Adrenal gland (tissue), 12 donors: ENCODE results near the gene GPC1. TPM values are rescaled to one million over a fixed set of nuclear protein-coding genes. Genes with fewer than 3 reads are reported as not detected.
A peak's percentile ranks its signal among the peaks of the same experiment; 100 is the strongest.

ENCODE experiments used
- DNase-seq, 7 donors: peaks; one replicate each; pipeline ENCODE4 v3.0.0-alpha.2; 2019 to 2020
- H3K27ac ChIP-seq, 5 donors: fragments of 200-600 bp; sonication (generic) in 4 of 5; 1 replicate in 3 of 5; 2 replicates in 2 of 5; pipeline versions ENCODE4 v1.5.1 to v1.8.0; 2016 to 2020; ENCODE audit warnings: mild to moderate bottlenecking in 1 of 5
- H3K27me3 ChIP-seq: fragments of 200-600 bp; 2 replicates; pipeline ENCODE4 v1.8.0; 2021
- H3K36me3 ChIP-seq, 2 donors: fragments of 200-600 bp; replicated peaks in 1 of 2; 1 replicate in 1 of 2; 2 replicates in 1 of 2; pipeline versions ENCODE4 v1.5.1 to v1.8.0; 2018 to 2022
- H3K4me1 ChIP-seq, 2 donors: fragments of 200-600 bp; replicated peaks in 1 of 2; 1 replicate in 1 of 2; 2 replicates in 1 of 2; pipeline versions ENCODE4 v1.5.1 to v1.8.0; 2018 to 2021
- H3K4me3 ChIP-seq, 4 donors: fragments of 200-600 bp; sonication (generic) in 3 of 4; one replicate each; pipeline ENCODE4 v1.5.1; 2016 to 2018
- H3K9me3 ChIP-seq, 3 donors: fragments of 200-600 bp; sonication (generic) in 1 of 3; replicated peaks in 1 of 3; 1 replicate in 2 of 3; 2 replicates in 1 of 3; pipeline versions ENCODE4 v1.5.1 to v1.8.0; 2016 to 2021
- POLR2A ChIP-seq, 2 donors: fragments of 450-650 bp; IDR thresholded peaks; one replicate each; pipeline ENCODE4 v1.6.1; 2017; ENCODE audit warnings: antibody characterized with exemption in 2 of 2, mild to moderate bottlenecking in 2 of 2, moderate library complexity in 1 of 2
- WGBS, 4 donors: extraction: QIAGEN DNeasy Blood & Tissue Kit in 2 of 4; methylation state at CpG; one replicate each; pipeline versions ENCODE4 v1.1.5 to v1.1.7; 2013 to 2017; 5-methylcytosine and 5-hydroxymethylcytosine counted together
- intact Hi-C, 2 donors: fragments of 100-400 bp; cut with DNase I; formaldehyde crosslinking; loops; one replicate each; pipeline versions ENCODE4 v1.14.1 to v1.15.0; 2022 to 2023
- polyA plus RNA-seq, 3 donors: library from polyadenylated mRNA; stranded (reverse); fragments of 200-250 nt in 2 of 3; fragments of 350-450 nt in 1 of 3; fragmentation: Illumina TruSeq in 1 of 3; extraction: RNeasy Lipid Tissue Mini Kit (QIAGEN cat#74804) in 1 of 3; gene quantifications; one replicate each; pipeline ENCODE4 v1.2.3, GENCODE V29; 2013 to 2014
- total RNA-seq, 9 donors: library from RNA; depleted of rRNA in 4 of 9; stranded (reverse); fragments of >200 nt in 4 of 9; fragments of 120-200 nt in 1 of 9; fragmentation: NEBNext Ultra II Directional in 1 of 9; extraction: Animal tissue kit (Norgen Biotek cat#: 25700) in 1 of 9; gene quantifications; one replicate each; pipeline versions ENCODE4 v1.1.0 to v1.2.4, GENCODE V29; 2013 to 2023
- TF ChIP-seq, protein P1 (sequence below), 6 experiments: fragments of 450-650 bp in 4 of 6; fragments of 200-600 bp in 2 of 6; sonication (generic) in 1 of 6; IDR thresholded peaks; 1 replicate in 5 of 6; 2 replicates in 1 of 6; pipeline versions ENCODE4 v1.5.1 to v1.8.0; 2016 to 2021; ENCODE audit warnings: antibody characterized with exemption in 6 of 6, mild to moderate bottlenecking in 2 of 6, moderate library complexity in 1 of 6
- donor health status: healthy with polysubstance abuse.
- donor health status: Bipolar disorder and iron deficiency.
- donor health status: DM: yes; HTN: yes; CAD: no.
- donor health status: DM: no; HTN: no; CAD: no.
- donor health status: DM: no; HTN: no; CAD: no.
- donor health status: DM: yes; HTN: yes; CAD: no.

The GPC1 gene
- total and polyA plus RNA-seq, 12 donors: 11.8 to 202 (median 132) TPM

- Histone ChIP-seq H3K9me3 (no peaks in the 10 kb centered on the region), H3K27me3 (no peaks in the 10 kb centered on the region), H3K4me3 (no peak overlapping the region), H3K4me1 (peaks cover 0 to 6% of the 10 kb centered on the region in 2 donors), H3K27ac (no peak overlapping the region), H3K36me3 (no peaks in the 10 kb centered on the region)
- DNase-seq: peak in 2 of 7 donors; percentile 14 to 31
- intact Hi-C loops: no loop called here
- 91 to 100% (median 97%) methylated on average over 1 to 5 of the region's 5 CpGs for WGBS, 4 donors
- TF ChIP-seq, protein P1, sequence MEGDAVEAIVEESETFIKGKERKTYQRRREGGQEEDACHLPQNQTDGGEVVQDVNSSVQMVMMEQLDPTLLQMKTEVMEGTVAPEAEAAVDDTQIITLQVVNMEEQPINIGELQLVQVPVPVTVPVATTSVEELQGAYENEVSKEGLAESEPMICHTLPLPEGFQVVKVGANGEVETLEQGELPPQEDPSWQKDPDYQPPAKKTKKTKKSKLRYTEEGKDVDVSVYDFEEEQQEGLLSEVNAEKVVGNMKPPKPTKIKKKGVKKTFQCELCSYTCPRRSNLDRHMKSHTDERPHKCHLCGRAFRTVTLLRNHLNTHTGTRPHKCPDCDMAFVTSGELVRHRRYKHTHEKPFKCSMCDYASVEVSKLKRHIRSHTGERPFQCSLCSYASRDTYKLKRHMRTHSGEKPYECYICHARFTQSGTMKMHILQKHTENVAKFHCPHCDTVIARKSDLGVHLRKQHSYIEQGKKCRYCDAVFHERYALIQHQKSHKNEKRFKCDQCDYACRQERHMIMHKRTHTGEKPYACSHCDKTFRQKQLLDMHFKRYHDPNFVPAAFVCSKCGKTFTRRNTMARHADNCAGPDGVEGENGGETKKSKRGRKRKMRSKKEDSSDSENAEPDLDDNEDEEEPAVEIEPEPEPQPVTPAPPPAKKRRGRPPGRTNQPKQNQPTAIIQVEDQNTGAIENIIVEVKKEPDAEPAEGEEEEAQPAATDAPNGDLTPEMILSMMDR (IDR thresholded peaks at IDR 0.05): no peak
- TF ChIP-seq POLR2A (IDR thresholded peaks at IDR 0.05): no peak
These were observed 66.6 kb downstream of the GPC1 start for GRCh38 chr2:240502059-240502429.

DNA sequence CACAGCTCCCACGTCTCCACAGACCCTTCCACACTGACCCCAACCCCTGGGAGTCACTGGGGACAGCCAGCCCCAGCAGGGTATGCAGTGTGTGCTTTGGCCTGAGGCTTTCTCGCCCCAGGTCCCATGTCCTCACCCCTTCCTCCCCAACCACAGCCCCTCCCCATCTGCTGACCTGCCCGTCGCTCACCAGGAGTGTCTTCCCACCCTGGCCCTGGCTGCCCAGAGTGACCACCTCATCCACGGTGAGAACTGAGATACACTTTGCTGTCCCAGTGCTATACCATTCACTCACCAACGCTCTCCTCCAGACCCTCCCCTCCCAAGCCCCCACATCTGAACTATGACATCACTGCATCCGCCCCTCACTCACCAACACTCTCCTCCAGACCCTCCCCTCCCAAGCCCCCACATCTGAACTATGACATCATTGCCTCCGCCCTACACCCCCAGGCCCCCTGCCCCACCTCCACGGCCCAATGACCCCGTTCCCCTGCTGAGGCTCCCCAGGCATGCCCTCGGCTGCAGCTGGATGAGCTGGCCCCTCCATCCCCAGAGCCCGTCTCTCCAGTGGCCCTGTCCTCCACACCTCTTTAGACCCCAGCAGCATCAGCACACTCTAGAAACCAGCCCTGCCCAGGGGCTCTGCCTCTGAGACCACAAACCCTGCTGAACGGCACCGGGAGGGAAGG is 67.1 kb downstream of the GPC1 start:
- peak in 1 of 7 donors; percentile 12 for DNase-seq
- H3K9me3 ChIP-seq: no peaks in the 10 kb centered on the region
- peaks cover 0 to 6% of the 10 kb centered on the region in 2 donors for H3K4me1 ChIP-seq

DNA sequence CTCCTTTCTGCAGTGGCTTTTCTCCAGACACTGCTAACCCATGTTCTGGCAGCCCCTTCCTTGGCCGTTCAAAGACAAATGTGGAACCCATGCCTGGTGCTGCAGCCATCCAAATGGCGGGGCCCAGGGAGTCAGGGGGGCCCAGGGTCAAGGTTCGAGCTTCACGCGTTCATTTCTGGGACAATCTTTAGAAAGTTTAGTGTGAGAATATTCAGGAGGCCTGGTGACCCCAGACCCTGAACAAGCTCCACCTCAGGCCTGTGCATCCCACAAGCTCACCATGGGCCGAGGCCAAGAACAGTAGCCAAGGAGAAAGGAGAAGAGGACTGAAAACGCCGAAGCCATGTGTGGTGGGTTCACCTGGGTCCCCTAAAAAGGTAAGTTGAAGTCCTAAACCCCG is 67.9 kb downstream of the GPC1 start:
- TF ChIP-seq POLR2A (IDR thresholded peaks at IDR 0.05): no peak
- TF ChIP-seq, protein P1 (IDR thresholded peaks at IDR 0.05): no peak
- no peaks in the 10 kb centered on the region for H3K36me3 ChIP-seq
- H3K27ac ChIP-seq: no peak overlapping the region
- H3K27me3 ChIP-seq: no peaks in the 10 kb centered on the region
- no peaks in the 10 kb centered on the region for H3K9me3 ChIP-seq
- 93 to 97% (median 96%) methylated on average over 9 of the region's 9 CpGs for WGBS, 4 donors
- DNase-seq: peak in 2 of 7 donors; percentile 16 to 21
- intact Hi-C loops: no loop called here
- H3K4me3 ChIP-seq: no peak overlapping the region
- H3K4me1 ChIP-seq: peaks cover 0 to 6% of the 10 kb centered on the region in 2 donors

More for the DNA sequence above, 67.1 kb downstream of the GPC1 start:
- intact Hi-C loops: no loop called here
- WGBS, 4 donors: 93 to 95% (median 93%) methylated on average over 12 to 14 of the region's 14 CpGs
- TF ChIP-seq, protein P1 (IDR thresholded peaks at IDR 0.05): no peak
- TF ChIP-seq POLR2A (IDR thresholded peaks at IDR 0.05): no peak
- Histone ChIP-seq H3K36me3 (no peaks in the 10 kb centered on the region), H3K4me3 (no peak overlapping the region), H3K27me3 (no peaks in the 10 kb centered on the region), H3K27ac (no peak overlapping the region)

GRCh38 chr2:240503848-240504247 is 68.4 kb downstream of the GPC1 start:
- Histone ChIP-seq H3K4me1 (peaks cover 0 to 6% of the 10 kb centered on the region in 2 donors), H3K4me3 (no peak overlapping the region), H3K27me3 (no peaks in the 10 kb centered on the region), H3K27ac (no peak overlapping the region), H3K9me3 (no peaks in the 10 kb centered on the region), H3K36me3 (no peaks in the 10 kb centered on the region)
- WGBS, 4 donors: 95 to 100% (median 98%) methylated on average over 2 to 7 of the region's 7 CpGs
- intact Hi-C loops: no loop called here
- DNase-seq: peak in 2 of 7 donors; percentile 11 to 34
- TF ChIP-seq POLR2A (IDR thresholded peaks at IDR 0.05): no peak
- TF ChIP-seq, protein P1 (IDR thresholded peaks at IDR 0.05): no peak
